Stimulated activated CD4-positive, alpha-beta T cell treated with anti-CD3 and anti-CD28 coated beads, Interleukin-1b, Interleukin-23, amount 100 ng/mL, for 24 hours (primary cell): ENCODE results near the gene AZIN2.
"Not testable (repeated sequence)": the region's sequence is repeated elsewhere in the genome, so short reads cannot be mapped to it uniquely, and the experiment has no call there.

ENCODE experiments used
- DNase-seq, 4 experiments: peaks; one replicate each; pipeline ENCODE4 v3.0.0-alpha.2; 2020; ENCODE audit warnings: low read depth in 4 of 4, low spot score in 1 of 4

The AZIN2 gene

DNA sequence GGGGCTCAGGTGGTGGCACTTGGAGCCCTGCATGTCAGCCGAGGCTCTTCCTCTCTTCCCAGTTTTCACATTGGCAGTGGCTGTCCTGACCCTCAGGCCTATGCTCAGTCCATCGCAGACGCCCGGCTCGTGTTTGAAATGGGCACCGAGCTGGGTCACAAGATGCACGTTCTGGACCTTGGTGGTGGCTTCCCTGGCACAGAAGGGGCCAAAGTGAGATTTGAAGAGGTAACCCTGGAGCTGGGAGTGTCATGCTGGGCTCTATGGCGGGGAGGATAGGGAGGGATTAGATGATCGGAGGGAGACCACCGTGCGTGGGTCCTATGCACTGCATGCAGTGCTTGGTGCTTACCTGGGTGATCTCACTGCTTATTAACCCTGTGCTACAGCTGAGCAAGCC is 13.5 kb downstream of the AZIN2 start:
- no peak for DNase-seq

DNA sequence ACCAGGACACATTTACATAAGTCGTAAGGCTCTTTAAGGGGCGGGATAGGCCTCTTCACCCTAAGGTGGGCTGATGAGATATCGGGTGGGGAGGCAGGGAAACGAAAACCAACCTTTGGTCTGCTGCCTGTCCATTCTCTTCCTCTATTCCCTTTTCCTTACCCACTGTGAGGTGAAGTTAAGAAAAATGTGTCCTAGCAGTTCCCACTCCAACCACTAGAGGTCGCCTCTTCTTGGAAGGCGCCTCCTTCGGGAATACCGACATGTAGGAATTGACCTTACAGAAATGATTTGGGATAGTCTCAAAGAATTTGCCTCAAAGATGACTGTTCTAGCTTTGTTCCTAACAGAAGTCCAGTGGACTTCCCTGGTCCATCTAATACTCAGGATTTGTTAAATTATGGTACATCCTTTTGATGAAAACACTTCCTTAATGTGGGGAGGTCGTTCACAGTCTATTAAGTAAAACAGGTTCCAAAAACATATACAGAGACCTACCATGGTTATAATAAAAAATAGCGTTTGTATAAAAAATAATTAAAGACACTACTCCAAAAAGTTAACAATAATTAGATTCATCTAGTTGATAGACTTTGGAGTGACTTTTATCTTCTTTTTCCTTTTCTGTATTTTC is 14.1 kb downstream of the AZIN2 start:
- no peak for DNase-seq

GRCh38 chr1:33096363-33097005 is 15.5 kb downstream of the AZIN2 start:
- DNase-seq, result no peak

- no peak for DNase-seq
These were observed 16.2 kb downstream of the AZIN2 start for GRCh38 chr1:33097137-33097611.

GRCh38 chr1:33097762-33098161 is 16.8 kb downstream of the AZIN2 start:
- no peak for DNase-seq

- no peak for DNase-seq
These were observed 17.4 kb downstream of the AZIN2 start for GRCh38 chr1:33098371-33098770.

DNA sequence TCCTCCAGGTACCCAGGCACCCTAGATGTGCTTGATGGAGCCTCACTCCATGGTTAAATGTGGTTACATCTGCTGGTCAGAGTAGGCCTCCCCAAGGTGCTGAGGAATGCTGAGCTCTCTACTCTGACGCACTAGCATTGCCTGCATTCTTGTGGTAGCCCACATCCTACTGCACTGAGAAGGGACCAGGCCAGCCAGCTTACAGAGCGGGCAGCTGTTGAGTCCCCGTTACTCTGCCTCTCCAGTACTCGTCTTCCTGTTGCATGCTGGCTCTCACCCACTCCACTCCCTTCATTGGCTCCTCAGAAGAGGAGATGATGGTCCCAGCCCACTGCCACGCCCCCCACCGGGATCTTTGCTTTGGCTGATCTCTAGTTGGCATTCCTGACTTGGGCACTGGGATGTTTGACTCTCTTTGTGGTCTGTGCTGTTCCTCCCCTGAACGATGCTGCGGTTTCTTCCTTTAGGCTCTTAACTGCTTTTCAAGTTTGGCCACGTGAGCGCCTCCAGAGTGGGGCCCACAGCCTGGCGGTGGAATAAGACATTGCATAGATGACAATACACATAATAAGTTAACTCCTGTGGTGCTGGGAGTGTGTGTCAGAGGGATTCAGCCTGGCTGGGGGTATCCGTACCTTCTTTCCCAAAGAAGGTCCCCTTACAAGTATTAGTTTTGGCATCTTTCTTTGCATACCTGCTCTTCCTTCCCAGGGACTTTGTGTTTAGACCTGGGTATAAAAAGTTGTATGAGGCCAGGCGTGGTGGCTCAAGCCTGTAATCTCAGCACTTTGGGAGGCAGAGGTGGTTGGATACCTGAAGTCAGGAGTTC is 18.6 kb downstream of the AZIN2 start:
- peak; percentile 18 to 54 (median 32) for DNase-seq

DNA sequence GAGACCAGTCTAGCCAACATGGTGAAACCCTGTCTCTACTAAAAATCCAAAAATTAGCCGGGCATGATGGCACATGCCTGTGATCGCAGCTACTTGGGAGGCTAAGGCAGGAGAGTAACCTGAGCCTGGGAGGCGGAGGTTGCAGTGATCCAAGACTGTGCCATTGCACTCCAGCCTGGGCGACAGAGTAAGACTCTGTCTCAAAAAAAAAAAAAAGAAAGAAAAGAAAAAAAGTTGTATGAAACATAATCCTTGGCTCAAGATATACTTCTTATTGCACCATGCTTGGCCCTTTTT is 19.1 kb downstream of the AZIN2 start:
- not testable (repeated sequence) for DNase-seq

- DNase-seq, result no peak
These were observed 29.5 kb downstream of the AZIN2 start for GRCh38 chr1:33110477-33110876.

- no peak for DNase-seq
These were observed 31.0 kb downstream of the AZIN2 start for GRCh38 chr1:33111965-33112364.

- DNase-seq, result no peak
These were observed 36.6 kb downstream of the AZIN2 start for GRCh38 chr1:33117440-33118085.

DNA sequence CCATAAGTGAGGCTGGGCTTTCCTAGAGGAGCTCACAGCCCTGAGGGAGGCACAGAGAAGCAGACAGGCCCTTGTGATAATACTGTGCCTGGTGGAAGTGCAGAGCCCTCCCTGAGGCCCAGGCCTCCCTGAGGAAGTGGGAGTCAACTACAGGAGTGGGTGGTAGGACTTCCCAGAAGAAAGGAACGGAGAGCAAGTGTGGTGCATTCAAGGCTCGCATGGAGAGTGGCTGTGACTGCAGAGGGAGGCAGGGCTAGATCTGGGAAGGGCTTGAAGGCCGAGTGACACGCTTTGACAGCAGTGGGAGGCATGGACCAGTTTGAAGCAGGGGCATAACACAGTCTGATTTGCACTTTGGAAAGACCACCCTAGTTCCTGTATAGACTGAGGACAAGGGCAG is 37.3 kb downstream of the AZIN2 start:
- no peak for DNase-seq

DNA sequence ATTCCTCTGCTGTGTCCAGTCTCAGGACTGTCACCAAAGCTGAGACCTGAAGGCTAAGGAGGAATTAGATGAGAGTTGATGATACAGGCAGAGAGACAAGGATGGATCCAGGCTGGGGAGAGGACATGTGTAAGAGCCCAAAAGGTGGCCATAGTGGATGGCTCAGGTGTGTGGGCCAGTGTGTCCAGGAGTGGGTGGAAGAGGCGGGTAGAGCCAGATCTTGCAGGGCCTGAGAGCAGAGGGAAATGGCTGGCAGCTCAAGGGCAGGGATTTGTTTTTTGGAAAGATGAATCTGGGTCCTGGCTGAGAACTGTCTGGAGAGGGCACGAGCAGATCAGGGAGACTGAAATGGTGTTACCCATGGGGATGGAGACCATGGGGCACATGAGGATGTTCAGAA is 38.1 kb downstream of the AZIN2 start:
- DNase-seq, result no peak

DNA sequence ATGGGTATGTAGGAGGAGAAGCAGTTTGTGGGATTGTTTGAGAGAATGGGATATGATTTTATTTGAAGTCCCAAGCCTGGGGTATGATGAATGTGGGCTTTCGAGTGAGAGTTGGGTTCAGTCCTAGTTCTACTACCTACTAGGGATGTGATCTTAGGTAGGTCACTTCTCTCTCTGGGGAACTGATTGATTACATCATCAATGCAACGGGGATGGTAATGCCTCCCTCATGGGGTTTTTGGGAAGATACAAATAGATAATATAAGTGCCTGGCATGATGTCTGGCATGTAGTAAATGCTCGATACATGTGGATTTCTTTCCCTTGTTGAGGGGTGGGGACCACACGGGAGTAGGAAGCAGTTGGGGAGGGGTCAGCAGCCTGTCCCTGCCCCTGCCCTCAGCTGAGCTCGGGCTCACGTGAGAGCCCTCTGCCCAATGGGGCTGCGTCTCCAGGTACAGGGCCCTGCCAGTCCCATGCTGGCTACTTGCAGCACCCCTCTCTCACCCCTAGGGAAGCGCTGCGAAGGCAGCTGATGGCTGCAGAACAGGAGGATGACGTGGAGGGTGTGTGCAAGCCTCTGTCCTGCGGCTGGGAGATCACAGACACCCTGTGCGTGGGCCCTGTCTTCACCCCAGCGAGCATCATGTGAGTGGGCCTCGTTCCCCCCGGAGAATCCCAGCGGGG is 38.7 kb downstream of the AZIN2 start:
- no peak for DNase-seq

- no peak for DNase-seq
These were observed 39.7 kb downstream of the AZIN2 start for GRCh38 chr1:33120436-33121231.

- no peak for DNase-seq
These were observed 40.8 kb downstream of the AZIN2 start for GRCh38 chr1:33121728-33122127.

DNA sequence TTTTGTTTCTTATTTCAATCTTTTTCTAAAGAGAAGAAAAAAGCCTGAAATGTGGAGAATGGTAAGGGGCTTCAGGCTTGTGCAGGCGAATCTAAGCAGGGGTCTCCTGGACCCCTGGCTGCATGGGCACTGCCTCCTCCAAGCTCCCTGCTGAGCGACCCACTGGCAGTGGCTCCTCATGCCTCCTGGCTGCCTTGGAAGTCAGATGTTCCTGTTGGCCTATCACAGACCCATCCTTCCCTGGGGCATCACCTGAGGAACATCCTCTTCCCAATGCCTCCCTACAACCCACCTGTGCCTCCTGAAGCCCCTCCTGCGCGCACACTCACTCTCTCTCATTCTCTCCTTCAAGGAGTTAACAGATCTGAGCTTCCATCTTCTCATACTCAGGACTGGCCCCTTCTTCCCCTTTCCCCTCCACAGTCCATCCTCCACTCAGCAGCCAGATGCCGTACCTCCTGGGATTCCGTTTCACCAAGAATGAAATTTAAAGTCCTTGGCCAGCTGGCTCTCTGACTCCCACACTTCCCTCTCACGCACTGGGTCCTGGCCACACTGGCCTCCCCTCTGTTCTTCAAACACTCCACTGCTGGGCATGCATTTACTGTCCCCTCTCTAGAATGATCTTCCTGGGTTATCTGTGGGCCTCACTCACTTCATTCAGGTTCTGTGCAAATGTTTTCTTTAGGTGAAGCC is 41.7 kb downstream of the AZIN2 start:
- no peak for DNase-seq

DNA sequence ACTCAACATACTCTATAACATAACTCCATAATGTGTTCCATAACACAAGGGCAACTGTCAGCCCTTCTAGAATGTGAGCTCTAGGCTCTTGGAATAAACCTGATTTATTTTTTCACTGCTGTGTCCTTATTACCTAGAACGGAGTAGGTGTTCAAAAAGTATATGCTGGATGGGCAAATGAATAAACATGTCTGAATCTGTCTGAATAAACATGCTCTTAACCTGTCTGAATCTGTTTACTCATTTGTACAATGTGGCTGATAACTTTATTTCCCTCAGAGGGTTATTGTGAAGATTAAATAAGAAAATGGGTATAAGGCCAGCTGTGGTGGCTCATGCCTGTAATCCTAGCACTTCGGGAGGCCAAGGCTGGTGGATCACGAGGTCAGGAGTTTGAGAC is 42.3 kb downstream of the AZIN2 start:
- no peak for DNase-seq

DNA sequence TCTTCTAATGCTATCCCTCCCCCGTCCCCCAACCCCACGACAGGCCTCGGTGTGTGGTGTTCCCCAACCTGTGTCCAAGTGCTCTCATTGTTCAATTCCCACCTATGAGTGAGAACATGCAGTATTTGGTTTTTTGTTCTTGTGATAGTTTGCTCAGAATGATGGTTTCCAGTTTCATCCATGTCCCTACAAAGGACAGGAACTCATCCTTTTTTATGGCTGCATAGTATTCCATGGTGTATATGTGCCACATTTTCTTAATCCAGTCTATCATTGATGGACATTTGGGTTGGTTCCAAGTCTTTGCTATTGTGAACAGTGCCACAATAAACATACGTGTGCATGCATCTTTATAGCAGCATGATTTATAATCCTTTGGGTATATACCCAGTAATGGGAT is 43.7 kb downstream of the AZIN2 start:
- DNase-seq, result not testable (repeated sequence)
